CD4-positive, alpha-beta T cell treated with Interleukin-21 for 1 hour (primary cell): ENCODE data around the gene PRSS22.

Experiments
- DNase-seq: peaks from one replicate; pipeline ENCODE4 v3.0.0-alpha.2; 2020

PRSS22 gene

GRCh38 chr16:2811703-2812471 is 46.1 kb downstream of the PRSS22 start:
- DNase-seq: no peak

- no peak for DNase-seq
Measured at GRCh38 chr16:2810651-2811050, 47.3 kb downstream of the PRSS22 start.

GRCh38 chr16:2809149-2809760 is 48.7 kb downstream of the PRSS22 start:
- DNase-seq: no peak

- no peak for DNase-seq
Measured at GRCh38 chr16:2808181-2808580, 49.8 kb downstream of the PRSS22 start.

GRCh38 chr16:2806286-2806685 is 51.7 kb downstream of the PRSS22 start:
- no peak for DNase-seq

- no peak for DNase-seq
Measured at GRCh38 chr16:2804728-2805127, 53.2 kb downstream of the PRSS22 start.

- no peak for DNase-seq
Measured at GRCh38 chr16:2803545-2804195, 54.3 kb downstream of the PRSS22 start.
